ENCODE data around the gene CHRDL2.
A peak's percentile ranks its signal among the peaks of the same experiment; 100 is the strongest.
"Not testable (repeated sequence)": the region's sequence is repeated elsewhere in the genome, so short reads cannot be mapped to it uniquely, and the experiment has no call there.

The CHRDL2 gene

GRCh38 chr11:74731301-74732094 is at the start of gene CHRDL2:
Gene CHRDL2, minus strand, starts transcription at chr11:74731426. Its CDS starts 538 bp downstream, at chr11:74730888.
- DNase-seq: no peak

GRCh38 chr11:74780248-74781005 is 49.2 kb upstream of the CHRDL2 start:
- DNase-seq: no peak

GRCh38 chr11:74778581-74778980 is 47.4 kb upstream of the CHRDL2 start:
- DNase-seq: no peak

GRCh38 chr11:74777877-74778276 is 46.7 kb upstream of the CHRDL2 start:
- no peak for DNase-seq

GRCh38 chr11:74777038-74777437 is 45.8 kb upstream of the CHRDL2 start:
- no peak for DNase-seq

- no peak for DNase-seq
These were observed 45.3 kb upstream of the CHRDL2 start for GRCh38 chr11:74776546-74776945.

GRCh38 chr11:74775762-74776161 is 44.5 kb upstream of the CHRDL2 start:
- DNase-seq: no peak

- DNase-seq: no peak
These were observed 42.2 kb upstream of the CHRDL2 start for GRCh38 chr11:74773476-74773875.

- DNase-seq: no peak
These were observed 39.9 kb upstream of the CHRDL2 start for GRCh38 chr11:74771139-74771538.

- DNase-seq: no peak
These were observed 39.2 kb upstream of the CHRDL2 start for GRCh38 chr11:74770456-74770855.

- no peak for DNase-seq
These were observed 38.0 kb upstream of the CHRDL2 start for GRCh38 chr11:74769055-74769707.

GRCh38 chr11:74768172-74768651 is 37.0 kb upstream of the CHRDL2 start:
- peak; percentile 85 for DNase-seq

GRCh38 chr11:74766905-74767304 is 35.7 kb upstream of the CHRDL2 start:
- no peak for DNase-seq

GRCh38 chr11:74756571-74756970 is 25.3 kb upstream of the CHRDL2 start:
- DNase-seq: no peak

GRCh38 chr11:74755395-74755995 is 24.3 kb upstream of the CHRDL2 start:
- DNase-seq: peak; percentile 7

GRCh38 chr11:74754507-74755252 is 23.5 kb upstream of the CHRDL2 start:
- peak; percentile 34 for DNase-seq

- no peak for DNase-seq
These were observed 20.1 kb upstream of the CHRDL2 start for GRCh38 chr11:74751303-74751702.

- DNase-seq: not testable (repeated sequence)
These were observed 19.4 kb upstream of the CHRDL2 start for GRCh38 chr11:74750598-74750997.

- no peak for DNase-seq
These were observed 18.7 kb upstream of the CHRDL2 start for GRCh38 chr11:74749965-74750296.

GRCh38 chr11:74749127-74749964 is 18.1 kb upstream of the CHRDL2 start:
- DNase-seq: peak; percentile 71
